ENCODE measurements around the gene B4GALT7.
"Not testable (repeated sequence)": the region's sequence is repeated elsewhere in the genome, so short reads cannot be mapped to it uniquely, and the experiment has no call there.

B4GALT7 gene

GRCh38 chr5:177555665-177556064 is 44.3 kb upstream of the B4GALT7 start:
- no peak for TF ChIP-seq CTCF (IDR thresholded peaks at IDR 0.05; ENCODE audit: borderline replicate concordance, control extremely low read depth, extremely low read depth, insufficient read depth, missing control alignments)
- DNase-seq (ENCODE audit: low spot score), result no peak
- in situ Hi-C loops (cut with MboI; ENCODE audit: low sequenced_read_pairs, unreplicated experiment), result no loop called here

GRCh38 chr5:177557041-177557647 is 42.8 kb upstream of the B4GALT7 start:
- no peak for DNase-seq (ENCODE audit: low spot score)
- in situ Hi-C loops (cut with MboI; ENCODE audit: low sequenced_read_pairs, unreplicated experiment), result no loop called here

GRCh38 chr5:177557796-177558195 is 42.1 kb upstream of the B4GALT7 start:
- in situ Hi-C loops (cut with MboI; ENCODE audit: low sequenced_read_pairs, unreplicated experiment), result no loop called here
- no peak for DNase-seq (ENCODE audit: low spot score)
- TF ChIP-seq CTCF (IDR thresholded peaks at IDR 0.05; ENCODE audit: borderline replicate concordance, control extremely low read depth, extremely low read depth, insufficient read depth, missing control alignments), result no peak

More at GRCh38 chr5:177557041-177557647, 42.8 kb upstream of the B4GALT7 start:
- TF ChIP-seq CTCF (IDR thresholded peaks at IDR 0.05; ENCODE audit: borderline replicate concordance, control extremely low read depth, extremely low read depth, insufficient read depth, missing control alignments), result no peak

- DNase-seq (ENCODE audit: low spot score); in situ Hi-C loops (cut with MboI; ENCODE audit: low sequenced_read_pairs, unreplicated experiment): not testable (repeated sequence)
These were observed 40.4 kb upstream of the B4GALT7 start for GRCh38 chr5:177559446-177559941.

- TF ChIP-seq CTCF (IDR thresholded peaks at IDR 0.05; ENCODE audit: borderline replicate concordance, control extremely low read depth, extremely low read depth, insufficient read depth, missing control alignments), result no peak
- DNase-seq (ENCODE audit: low spot score), result no peak
- in situ Hi-C loops (cut with MboI; ENCODE audit: low sequenced_read_pairs, unreplicated experiment), result no loop called here
These were observed 34.9 kb upstream of the B4GALT7 start for GRCh38 chr5:177565046-177565445.

GRCh38 chr5:177568326-177568725 is 31.6 kb upstream of the B4GALT7 start:
- in situ Hi-C loops (cut with MboI; ENCODE audit: low sequenced_read_pairs, unreplicated experiment), result no loop called here
- no peak for DNase-seq (ENCODE audit: low spot score)
- no peak for TF ChIP-seq CTCF (IDR thresholded peaks at IDR 0.05; ENCODE audit: borderline replicate concordance, control extremely low read depth, extremely low read depth, insufficient read depth, missing control alignments)

GRCh38 chr5:177569894-177570293 is 30.0 kb upstream of the B4GALT7 start:
- no peak for DNase-seq (ENCODE audit: low spot score)
- no peak for TF ChIP-seq CTCF (IDR thresholded peaks at IDR 0.05; ENCODE audit: borderline replicate concordance, control extremely low read depth, extremely low read depth, insufficient read depth, missing control alignments)
- in situ Hi-C loops (cut with MboI; ENCODE audit: low sequenced_read_pairs, unreplicated experiment), result no loop called here

Measured in GM13976 (cell line).